HG03108 (cell line): Measurements from ENCODE around the gene UGT1A3.
"Not testable (repeated sequence)": the region's sequence is repeated elsewhere in the genome, so short reads cannot be mapped to it uniquely, and the experiment has no call there.

Experiments used
- ATAC-seq: cut with Tn5 transposase; IDR thresholded peaks from one replicate; pipeline ENCODE4 v1.9.1; 2021; ENCODE audit warnings: moderate library complexity; ENCODE audit not compliant: unreplicated experiment

UGT1A3 gene

DNA sequence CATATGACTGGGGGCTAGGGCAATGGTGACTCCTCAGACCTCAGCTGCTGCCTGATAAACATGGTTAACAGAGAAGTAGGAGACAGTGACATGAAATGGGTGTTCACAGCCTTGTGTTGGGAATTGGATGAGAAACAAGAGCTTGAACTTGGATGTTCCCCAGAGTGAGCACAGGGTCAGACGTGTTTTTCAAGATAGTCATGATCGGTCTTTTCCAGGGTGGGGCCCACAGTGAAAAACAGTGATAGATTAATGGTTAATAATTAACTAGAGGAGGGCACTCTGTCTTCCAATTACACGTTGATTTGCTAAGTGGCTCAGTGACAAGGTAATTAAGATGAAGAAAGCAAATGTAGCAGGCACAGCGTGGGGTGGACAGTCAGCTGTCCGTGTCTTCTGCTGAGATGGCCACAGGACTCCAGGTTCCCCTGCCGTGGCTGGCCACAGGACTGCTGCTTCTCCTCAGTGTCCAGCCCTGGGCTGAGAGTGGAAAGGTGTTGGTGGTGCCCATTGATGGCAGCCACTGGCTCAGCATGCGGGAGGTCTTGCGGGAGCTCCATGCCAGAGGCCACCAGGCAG, at the start of gene UGT1A3:
Gene UGT1A3, plus strand, starts transcription at position 320 of the 579 bp plus-strand sequence. Its CDS starts 85 bp downstream, at position 405.
- ATAC-seq = no peak

DNA sequence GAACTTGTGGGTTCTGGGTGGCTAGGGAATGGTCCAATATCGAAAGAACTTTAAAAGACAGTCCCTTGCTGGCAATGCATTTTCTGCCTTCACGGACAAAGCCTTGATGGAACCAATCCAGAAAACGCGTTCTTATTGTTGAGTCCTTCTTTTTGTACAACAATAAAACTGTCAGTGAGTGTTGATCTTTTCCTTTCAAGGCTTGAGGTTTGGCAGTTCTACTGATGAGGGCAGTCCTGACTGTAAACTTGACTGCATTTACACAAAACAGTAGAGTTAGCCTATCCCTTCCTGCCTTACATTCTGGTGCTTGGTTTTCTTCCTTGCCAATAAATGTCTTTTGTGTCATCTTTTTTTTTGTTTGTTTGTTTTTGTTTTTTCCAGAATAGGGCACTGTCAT, 49.6 kb upstream of the UGT1A3 start:
- ATAC-seq = no peak

DNA sequence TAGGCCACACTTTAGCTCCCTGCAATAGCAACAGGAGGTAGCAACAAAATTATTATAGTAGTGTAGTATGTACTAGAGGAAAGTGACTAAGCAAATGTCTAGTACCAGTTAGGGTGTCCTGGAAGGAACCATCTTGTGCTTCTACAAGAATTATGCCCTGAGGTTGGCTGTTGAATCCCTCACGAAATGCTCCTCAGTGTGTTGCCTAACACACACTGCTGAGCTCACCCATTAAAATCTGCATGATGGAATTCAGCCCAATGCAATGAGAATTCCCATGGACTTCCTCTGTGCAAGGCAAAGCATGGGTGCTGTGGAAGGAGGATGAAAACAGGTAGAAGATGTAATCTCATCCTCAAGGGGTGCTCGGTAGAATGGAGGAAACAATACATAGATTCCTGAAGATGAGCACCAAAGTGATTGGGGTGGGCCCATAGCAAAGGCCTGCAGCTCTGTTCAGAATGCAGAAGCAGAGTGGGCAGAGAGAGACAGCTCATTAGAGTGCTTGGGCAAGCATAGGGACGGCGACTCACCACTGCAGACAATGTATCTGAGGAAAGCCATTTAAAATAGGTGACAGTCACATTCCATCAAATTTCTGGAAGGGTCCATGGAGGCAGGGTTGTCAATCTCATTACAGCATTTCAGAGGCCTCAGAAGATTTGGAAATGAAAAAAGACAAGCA, 48.3 kb upstream of the UGT1A3 start:
- no peak for ATAC-seq

DNA sequence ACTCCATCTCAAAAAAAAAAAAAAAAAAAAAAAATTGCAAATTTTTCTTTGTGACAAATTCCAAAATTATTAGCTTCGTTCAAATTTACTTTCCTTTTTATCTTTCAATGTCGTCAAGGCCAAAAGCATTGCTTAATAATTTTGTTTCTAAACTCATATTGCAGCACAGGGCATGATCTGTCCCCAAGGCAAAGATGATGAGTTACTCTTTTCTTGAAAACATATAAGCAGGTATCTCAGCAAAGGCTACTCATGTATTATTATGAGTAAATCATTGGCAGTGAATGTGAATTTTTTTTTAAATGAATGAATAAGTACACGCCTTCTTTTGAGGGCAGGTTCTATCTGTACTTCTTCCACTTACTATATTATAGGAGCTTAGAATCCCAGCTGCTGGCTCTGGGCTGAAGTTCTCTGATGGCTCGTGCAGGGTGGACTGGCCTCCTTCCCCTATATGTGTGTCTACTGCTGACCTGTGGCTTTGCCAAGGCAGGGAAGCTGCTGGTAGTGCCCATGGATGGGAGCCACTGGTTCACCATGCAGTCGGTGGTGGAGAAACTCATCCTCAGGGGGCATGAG, 47.2 kb upstream of the UGT1A3 start, which contains the start of gene UGT1A7:
Gene UGT1A7, plus strand, starts transcription at position 381 of the 579 bp plus-strand sequence. Its CDS starts 37 bp downstream, at position 418.
- no peak for ATAC-seq

DNA sequence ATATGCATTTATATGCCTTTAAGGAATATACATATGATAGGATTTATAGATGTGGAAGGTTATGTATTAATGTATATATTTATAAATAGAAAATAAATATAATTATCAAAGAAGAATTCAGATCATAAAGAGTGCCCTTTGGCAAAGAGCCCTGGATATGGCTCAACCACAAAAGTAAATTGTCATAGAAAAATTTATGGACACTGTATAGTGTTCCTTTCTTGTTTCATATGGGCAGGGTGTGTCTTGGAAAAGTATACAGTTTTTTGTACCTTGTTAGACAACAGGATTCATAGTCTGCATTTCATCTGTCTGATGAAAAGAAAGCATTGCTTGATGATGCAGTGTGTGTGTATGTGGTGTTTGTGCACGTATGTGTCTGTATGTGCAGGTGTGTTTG, 44.2 kb upstream of the UGT1A3 start:
- no peak for ATAC-seq

DNA sequence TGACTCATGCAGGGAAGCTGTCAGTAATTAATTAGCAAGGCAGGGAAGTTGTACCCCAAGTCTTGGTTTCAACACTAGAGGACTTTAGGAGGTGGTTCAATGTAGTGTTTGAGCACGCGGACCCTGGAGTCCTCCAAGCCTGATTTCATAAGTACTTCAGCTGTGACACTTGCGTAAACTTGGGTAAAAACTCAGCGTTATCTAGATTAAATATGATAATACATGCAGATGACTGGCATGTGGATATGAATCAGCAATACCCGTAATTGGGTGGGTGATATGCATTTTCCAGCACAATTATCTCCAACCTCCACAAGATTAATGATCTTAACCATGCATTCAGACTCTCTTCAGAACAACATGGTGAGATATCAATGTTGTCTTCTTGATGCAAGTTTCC, 41.9 kb upstream of the UGT1A3 start:
- ATAC-seq = no peak

DNA sequence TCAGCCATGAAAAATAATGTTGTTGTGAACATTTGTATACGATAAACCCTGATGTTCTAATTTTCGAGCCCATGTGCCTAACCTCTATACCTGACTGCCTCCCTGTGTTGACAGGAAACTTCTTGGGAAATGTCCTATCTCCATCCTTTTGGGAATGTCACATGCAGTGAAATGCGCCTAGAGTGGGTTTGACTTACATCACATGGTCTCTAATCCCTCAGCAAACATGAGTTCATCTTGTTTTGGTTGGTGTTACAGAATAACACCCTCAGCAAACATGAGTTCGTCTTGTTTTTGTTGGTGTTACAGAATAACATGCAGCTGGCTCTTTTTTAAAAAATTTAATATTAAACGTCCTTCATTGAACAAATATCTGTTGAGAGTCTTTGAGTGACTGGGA, 40.5 kb upstream of the UGT1A3 start:
- no peak for ATAC-seq

DNA sequence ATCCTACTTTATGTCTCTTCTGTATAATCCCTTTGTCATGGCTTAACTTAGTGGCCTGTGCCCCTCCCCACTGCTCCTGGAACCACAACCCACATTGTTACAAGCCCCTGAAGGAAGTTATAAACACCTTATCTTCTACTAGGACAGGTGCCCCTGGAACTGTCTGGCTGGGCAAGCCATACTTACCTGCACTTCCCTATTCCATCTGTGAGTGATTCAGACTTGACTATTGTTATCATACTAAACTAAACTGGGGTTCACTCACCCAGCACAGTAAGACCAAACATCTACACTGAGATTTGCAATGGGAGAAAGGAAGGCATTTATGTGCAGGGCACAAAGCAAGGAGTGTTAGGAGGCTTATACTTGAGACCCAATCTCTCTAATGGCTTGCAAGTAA, 39.8 kb upstream of the UGT1A3 start:
- ATAC-seq = no peak

DNA sequence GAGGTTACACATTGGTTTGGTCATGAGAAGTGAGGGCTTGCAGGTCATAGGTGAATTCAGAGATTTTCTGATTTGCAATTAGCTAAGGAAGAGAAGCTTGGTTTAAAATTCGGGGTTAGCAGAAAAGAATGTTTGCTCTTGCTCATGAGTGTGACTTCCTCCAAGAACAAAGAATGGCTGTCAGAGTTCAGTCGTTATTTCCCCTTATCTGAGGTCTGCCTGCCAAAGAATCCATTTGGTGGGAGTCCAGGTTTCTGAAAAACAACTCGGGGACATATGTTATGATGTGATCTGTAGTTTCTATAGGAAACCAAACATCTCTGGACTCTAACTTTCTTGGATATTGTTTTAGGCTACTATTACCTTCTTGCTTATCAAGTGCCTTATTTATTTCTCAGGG, 39.3 kb upstream of the UGT1A3 start:
- no peak for ATAC-seq

DNA sequence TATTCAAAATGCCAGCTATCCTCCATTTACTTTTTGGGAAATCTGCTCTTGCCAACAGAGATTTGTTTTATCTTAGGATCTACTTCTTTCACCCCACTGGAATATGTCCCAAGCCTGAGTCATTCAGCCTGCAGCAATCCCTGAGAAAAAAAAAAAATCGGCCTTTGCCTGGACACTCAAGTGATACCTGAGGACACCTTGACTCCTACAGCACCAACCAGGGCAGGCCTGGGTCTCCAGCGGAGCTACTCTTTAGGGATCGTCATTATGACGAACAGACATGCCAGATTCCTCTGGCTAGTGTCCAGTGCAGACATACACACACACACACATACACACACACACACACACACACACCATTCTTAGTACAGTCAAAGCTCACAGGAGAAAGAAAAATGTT, 38.4 kb upstream of the UGT1A3 start:
- ATAC-seq = no peak

DNA sequence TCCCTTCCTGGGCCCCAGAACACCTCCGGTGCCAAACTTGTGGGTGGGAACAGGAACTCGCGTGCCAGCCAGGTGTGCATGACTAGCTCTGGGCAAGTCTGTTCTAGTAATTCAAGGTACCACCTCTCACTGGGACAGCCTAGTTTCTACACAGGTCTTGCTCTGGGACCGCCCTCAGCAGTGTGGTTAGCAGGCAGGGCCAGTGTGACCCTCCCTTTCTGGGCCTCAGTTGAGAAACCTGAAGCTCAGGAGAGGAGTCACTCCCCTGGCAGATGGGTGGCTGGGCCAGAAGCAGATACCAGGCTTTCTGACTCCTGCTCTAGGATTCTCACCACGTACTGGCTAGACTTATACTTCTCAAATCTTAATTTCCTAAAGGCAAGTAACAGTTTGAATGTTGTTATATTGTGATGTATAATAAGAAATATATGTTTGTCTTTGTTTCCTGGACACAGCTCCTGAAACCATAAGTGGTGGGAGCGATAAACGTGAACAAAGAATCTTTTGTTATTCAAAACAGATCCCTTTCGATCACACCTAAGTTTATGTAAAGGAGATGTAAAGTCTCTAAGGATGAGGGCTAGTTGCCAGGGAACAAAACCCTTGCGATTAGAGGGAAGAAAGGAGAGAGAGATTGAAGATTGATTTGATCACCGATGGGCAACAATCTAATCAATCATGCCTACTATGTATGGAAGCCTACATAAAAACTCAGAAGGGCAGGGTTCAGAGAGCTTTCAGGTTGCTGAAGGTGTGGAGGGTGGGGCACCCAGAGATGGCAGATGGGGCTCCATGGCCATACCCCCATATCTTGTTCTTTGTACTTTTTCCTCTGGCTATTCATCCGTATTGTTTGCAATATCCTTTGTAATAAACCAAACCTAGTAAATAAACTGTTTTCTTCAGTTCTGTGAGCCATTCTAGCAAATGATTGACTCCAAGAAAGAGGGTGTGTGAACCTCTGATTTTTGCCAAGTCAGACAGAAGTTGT, 37.1 kb upstream of the UGT1A3 start:
- no peak for ATAC-seq

DNA sequence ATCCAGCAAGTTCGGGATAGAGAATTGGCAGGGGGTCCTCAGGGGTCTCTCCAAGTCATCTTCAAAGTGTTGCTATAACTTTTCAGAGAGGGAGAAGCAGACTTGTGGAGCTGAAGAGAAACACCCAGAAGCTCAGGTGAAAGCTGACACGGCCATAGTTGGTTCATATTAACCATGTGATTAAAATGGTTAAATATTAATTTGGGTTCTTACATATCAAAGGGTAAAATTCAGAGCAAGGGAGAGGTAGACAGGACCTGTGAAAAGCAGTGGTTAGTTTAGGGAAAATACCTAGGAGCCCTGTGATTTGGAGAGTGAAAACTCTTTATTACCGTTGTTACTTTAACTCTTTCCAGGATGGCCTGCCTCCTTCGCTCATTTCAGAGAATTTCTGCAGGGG, 36.2 kb upstream of the UGT1A3 start, which contains the start of gene UGT1A6:
Gene UGT1A6, plus strand, starts transcription at position 243 of the 400 bp plus-strand sequence. Its CDS starts 115 bp downstream, at position 358.
- no peak for ATAC-seq

DNA sequence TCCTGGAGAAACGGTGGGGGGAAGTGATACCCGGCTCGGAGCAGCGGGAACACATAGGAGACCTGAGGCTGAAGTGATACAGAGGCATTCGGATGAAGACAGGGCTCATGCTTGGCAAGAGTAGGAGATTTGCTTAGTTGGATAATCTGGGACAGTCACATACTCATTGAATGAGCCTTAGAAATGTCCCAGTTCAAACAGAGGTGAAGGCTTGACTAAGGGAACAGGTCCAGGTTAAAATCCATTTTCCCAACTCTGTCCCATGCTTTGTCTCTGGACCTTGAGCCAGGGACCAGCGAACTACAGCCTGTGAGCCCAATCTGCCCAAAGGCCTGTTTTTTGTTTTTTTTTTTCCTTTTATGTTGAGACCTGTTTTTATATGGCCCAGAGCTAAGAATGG, 34.9 kb upstream of the UGT1A3 start:
- no peak for ATAC-seq

DNA sequence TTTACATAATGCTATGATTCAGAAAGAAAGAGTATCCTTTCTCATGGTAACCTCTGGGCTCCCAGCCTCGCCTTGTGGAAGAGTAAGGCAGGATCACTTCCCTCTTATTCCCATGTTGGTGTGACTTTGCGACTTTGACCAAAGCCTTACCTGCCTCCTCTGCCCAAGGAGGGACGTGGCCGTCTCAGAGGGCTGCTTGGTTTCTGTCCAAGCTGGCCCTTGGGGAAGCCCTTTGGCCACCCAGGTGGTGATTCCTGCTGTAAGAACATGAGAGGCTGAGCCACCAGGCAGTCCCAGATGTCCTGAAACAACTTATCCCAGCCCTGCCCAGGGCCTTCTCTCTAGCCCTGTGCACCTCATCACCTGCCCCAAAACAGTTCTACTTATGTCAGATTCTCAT, 30.1 kb upstream of the UGT1A3 start:
- ATAC-seq = no peak

DNA sequence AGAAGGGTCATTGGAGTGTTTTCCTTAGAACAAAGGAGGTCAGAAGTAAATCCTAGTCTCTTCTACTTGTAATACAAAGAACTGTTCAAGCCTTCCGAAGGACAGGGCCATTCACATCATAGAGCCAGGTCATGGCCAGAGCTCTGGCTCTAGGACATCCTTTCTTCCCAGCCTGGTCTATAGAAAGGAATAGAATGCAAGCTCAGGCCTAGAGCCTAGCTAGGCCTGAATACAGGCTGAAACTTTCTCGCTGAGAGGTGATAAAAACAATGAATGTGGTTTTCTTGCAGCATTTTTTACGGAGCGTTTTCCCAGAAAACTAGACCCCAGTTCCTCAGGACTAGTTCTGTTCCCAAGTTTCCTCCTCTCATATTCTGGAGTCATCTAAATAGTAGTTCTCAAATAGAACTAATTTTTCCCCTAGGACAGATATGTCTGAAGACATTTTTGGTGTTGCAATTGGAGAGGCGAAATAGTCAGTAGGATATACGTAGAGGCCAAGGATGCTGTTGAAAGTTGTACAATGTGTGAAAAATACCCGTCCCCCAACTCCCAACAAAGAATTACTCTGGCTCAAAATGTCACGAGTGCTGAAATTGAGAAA, 29.3 kb upstream of the UGT1A3 start:
- no peak for ATAC-seq

DNA sequence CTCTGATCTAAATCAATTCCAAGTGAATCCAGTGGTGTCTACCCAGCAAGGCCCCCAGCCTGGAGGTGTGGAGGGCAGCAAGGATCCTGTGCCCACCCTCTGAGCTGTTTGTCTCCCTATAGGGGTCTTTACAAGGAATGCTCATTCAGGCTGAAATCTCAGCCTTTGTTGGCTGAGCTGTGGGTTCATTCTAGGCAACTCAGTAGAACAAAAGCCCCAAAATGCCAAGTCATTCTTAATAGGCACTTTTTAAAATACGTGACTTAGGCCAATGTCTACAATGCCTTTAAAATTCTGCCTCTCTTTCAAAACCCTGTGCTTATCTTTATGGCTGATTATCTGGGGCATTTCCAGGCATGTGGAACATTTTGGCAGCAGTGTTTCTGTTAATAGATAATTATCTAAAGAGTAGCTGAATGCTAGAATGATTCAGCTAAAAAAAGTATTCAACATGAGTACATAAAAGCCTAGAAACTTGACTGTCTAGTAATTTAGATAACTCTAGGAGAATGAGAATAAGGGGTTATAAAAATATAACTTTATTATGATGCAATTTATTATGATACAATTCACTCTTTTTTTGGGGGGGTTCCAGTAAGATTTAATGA, 28.7 kb upstream of the UGT1A3 start:
- no peak for ATAC-seq

DNA sequence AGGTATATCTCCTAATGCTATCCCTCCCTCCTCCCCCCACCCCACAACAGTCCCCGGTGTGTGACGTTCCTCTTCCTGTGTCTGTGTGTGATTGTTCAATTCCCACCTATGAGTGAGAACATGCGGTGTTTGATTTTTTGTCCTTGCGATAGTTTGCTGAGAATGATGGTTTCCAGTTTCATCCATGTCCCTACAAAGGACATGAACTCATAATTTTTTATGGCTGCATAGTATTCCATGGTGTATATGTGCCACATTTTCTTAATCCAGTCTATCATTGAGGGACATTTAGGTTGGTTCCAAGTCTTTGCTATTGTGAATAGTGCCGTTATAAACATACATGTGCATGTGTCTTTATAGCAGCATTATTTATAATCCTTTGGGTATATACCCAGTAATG, 28.0 kb upstream of the UGT1A3 start:
- ATAC-seq = not testable (repeated sequence)

DNA sequence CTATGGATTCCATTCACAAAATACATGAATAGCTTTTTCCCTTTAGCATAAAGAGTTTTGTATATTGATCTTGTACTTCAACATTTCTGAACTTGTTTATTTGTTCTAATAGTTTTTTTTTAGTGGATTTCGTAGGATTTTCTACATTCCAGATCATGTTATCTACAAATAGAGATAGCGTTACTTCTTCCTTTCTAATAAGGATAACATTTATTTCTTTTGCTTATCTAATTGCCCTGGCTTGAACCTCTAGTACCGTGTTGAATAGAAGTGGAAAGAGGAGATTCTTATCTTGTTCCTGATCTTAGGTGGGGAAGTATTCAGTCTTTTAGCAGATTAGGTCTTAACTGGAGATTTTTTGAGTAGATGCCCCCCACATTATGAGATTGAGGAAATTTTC, 26.6 kb upstream of the UGT1A3 start:
- no peak for ATAC-seq

DNA sequence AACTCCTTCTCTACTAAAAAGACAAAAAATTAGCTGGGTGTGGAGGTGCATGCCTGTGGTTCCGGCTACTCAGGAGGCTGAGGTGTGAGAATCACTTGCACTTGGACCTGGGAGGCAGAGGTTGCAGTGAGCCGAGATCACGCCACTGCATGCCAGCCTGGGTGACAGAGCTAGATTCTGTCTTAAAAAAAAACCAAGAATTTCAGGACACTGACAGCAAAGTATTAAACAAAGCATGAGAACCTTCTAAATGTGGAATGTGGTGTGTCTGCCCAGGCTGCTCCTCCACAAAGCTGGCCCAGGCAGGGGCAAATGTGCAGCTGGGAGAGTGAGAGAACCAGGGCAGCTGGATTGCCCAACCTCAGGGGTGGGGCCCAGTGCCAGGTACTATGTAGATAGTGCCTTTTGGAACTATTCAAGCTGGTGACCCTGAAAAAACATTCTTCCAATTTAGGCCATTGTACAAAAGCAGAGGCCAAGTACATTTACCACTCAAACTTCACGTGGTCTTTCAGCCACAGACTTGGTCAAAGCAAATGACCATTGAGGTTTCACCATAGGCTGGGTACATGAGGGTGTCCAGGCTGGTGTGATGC, 22.8 kb upstream of the UGT1A3 start:
- ATAC-seq = no peak

DNA sequence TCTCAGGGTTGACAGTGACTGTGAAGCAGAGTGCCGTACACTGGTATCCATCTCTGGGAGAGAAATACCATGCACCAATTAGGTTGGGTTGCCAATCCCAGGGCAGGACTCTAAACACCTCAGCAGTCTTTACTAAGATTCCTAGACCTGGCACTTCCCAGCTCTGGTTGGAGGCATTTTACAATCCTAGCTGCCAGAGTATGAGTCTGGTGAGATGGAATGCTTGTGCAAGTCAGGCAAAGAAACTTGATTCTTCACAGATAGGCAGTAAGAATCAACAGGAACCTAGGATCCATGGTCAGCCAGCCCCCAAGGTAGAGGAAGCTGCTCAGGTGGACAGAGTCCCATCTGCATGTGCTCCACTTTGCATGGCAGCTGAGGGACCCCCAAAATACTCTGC, 22.1 kb upstream of the UGT1A3 start:
- no peak for ATAC-seq
